HUES48 (cell line): ENCODE measurements around the gene HIP1R.

Experiments
- H3K27ac ChIP-seq: one replicate; pipeline ENCODE4 v1.7.0; 2013; ENCODE audit warnings: low read depth, low read length, inconsistent platforms
- H3K27me3 ChIP-seq: 2 replicates; pipeline ENCODE4 v1.6.1; 2013; ENCODE audit warnings: mild to moderate bottlenecking, low read length; ENCODE audit not compliant: control insufficient read depth, insufficient read depth
- H3K36me3 ChIP-seq: 2 replicates; pipeline ENCODE4 v1.6.1; 2013; ENCODE audit warnings: low read length; ENCODE audit not compliant: control insufficient read depth, insufficient read depth
- H3K4me1 ChIP-seq: 2 replicates; pipeline ENCODE4 v1.6.1; 2013; ENCODE audit warnings: mild to moderate bottlenecking, low read length; ENCODE audit not compliant: control insufficient read depth, insufficient read depth
- H3K4me3 ChIP-seq: 2 replicates; pipeline ENCODE4 v1.5.1; 2013; ENCODE audit warnings: mild to moderate bottlenecking, low read depth, low read length
- H3K9ac ChIP-seq: 2 replicates; pipeline ENCODE4 v1.6.1; 2013; ENCODE audit warnings: mild to moderate bottlenecking, low read depth, low read length, moderate library complexity
- H3K9me3 ChIP-seq: 2 replicates; pipeline ENCODE4 v1.6.1; 2013; ENCODE audit warnings: low read length; ENCODE audit not compliant: control insufficient read depth, insufficient read depth

HIP1R gene

GRCh38 chr12:122858591-122859302 is 23.5 kb downstream of the HIP1R start:
- Histone ChIP-seq H3K4me3 (no peak overlapping the region), H3K9me3 (no peaks in the 10 kb centered on the region), H3K9ac (no peak overlapping the region), H3K4me1 (no peaks in the 10 kb centered on the region), H3K27ac (no peak overlapping the region), H3K36me3 (peaks cover 23% of the 10 kb centered on the region), H3K27me3 (no peaks in the 10 kb centered on the region)

GRCh38 chr12:122859303-122860039 is 24.2 kb downstream of the HIP1R start:
- Histone ChIP-seq H3K9ac (no peak overlapping the region), H3K27ac (no peak overlapping the region), H3K27me3 (no peaks in the 10 kb centered on the region), H3K36me3 (peaks cover 23% of the 10 kb centered on the region), H3K4me3 (no peak overlapping the region), H3K4me1 (no peaks in the 10 kb centered on the region), H3K9me3 (no peaks in the 10 kb centered on the region)

- H3K9ac ChIP-seq: no peak overlapping the region
- H3K4me1 ChIP-seq: no peaks in the 10 kb centered on the region
These were observed 25.0 kb downstream of the HIP1R start for GRCh38 chr12:122860040-122860853.

GRCh38 chr12:122860854-122861586 is 25.8 kb downstream of the HIP1R start:
- no peaks in the 10 kb centered on the region for H3K27me3 ChIP-seq
- H3K4me3 ChIP-seq: no peak overlapping the region
- no peak overlapping the region for H3K27ac ChIP-seq
- no peaks in the 10 kb centered on the region for H3K4me1 ChIP-seq
- H3K9ac ChIP-seq: no peak overlapping the region
- H3K9me3 ChIP-seq: no peaks in the 10 kb centered on the region
- H3K36me3 ChIP-seq: peaks cover 22% of the 10 kb centered on the region

More at GRCh38 chr12:122860040-122860853, 25.0 kb downstream of the HIP1R start:
- H3K27me3 ChIP-seq: no peaks in the 10 kb centered on the region
- peaks cover 23% of the 10 kb centered on the region for H3K36me3 ChIP-seq
- no peak overlapping the region for H3K4me3 ChIP-seq
- H3K9me3 ChIP-seq: no peaks in the 10 kb centered on the region
- H3K27ac ChIP-seq: no peak overlapping the region

GRCh38 chr12:122861587-122861970 is 26.3 kb downstream of the HIP1R start:
- Histone ChIP-seq H3K4me1 (no peaks in the 10 kb centered on the region), H3K27ac (no peak overlapping the region)

GRCh38 chr12:122862110-122862634 is 26.9 kb downstream of the HIP1R start:
- Histone ChIP-seq H3K9ac (no peak overlapping the region), H3K27me3 (no peaks in the 10 kb centered on the region), H3K4me3 (no peak overlapping the region), H3K27ac (no peak overlapping the region), H3K4me1 (no peaks in the 10 kb centered on the region), H3K36me3 (peaks cover 23% of the 10 kb centered on the region), H3K9me3 (no peaks in the 10 kb centered on the region)

More at GRCh38 chr12:122861587-122861970, 26.3 kb downstream of the HIP1R start:
- Histone ChIP-seq H3K27me3 (no peaks in the 10 kb centered on the region), H3K36me3 (peaks cover 20% of the 10 kb centered on the region), H3K9ac (no peak overlapping the region), H3K4me3 (no peak overlapping the region), H3K9me3 (no peaks in the 10 kb centered on the region)

GRCh38 chr12:122862872-122863701 is 27.8 kb downstream of the HIP1R start:
- Histone ChIP-seq H3K27me3 (no peaks in the 10 kb centered on the region; the same call in 1 of the 2 replicates), H3K9me3 (no peaks in the 10 kb centered on the region), H3K36me3 (peaks cover 17% of the 10 kb centered on the region), H3K4me1 (no peaks in the 10 kb centered on the region), H3K4me3 (no peak overlapping the region), H3K27ac (no peak overlapping the region), H3K9ac (no peak overlapping the region)

- Histone ChIP-seq H3K4me1 (no peaks in the 10 kb centered on the region), H3K9ac (no peak overlapping the region), H3K9me3 (no peaks in the 10 kb centered on the region), H3K27ac (no peak overlapping the region), H3K27me3 (peaks cover 16% of the 10 kb centered on the region), H3K4me3 (no peak overlapping the region), H3K36me3 (peaks cover 33% of the 10 kb centered on the region)
These were observed 29.6 kb downstream of the HIP1R start for GRCh38 chr12:122864894-122865253.

GRCh38 chr12:122865268-122866231 is 30.3 kb downstream of the HIP1R start:
- Histone ChIP-seq H3K4me3 (no peak overlapping the region), H3K4me1 (no peaks in the 10 kb centered on the region), H3K36me3 (peaks cover 39% of the 10 kb centered on the region), H3K27ac (no peak overlapping the region), H3K27me3 (peaks cover 23% of the 10 kb centered on the region), H3K9ac (no peak overlapping the region), H3K9me3 (no peaks in the 10 kb centered on the region)
